Measurements from ENCODE around the gene PNPLA5. TPM values are rescaled to one million over a fixed set of nuclear protein-coding genes. Genes with fewer than 3 reads are reported as not detected.
"Not testable (repeated sequence)": the region's sequence is repeated elsewhere in the genome, so short reads cannot be mapped to it uniquely, and the experiment has no call there.

The PNPLA5 gene
- total RNA-seq, 3 donors from 2014 or later (not counting 1 experiment from before 2014, with no cell fraction given) = not detected

DNA sequence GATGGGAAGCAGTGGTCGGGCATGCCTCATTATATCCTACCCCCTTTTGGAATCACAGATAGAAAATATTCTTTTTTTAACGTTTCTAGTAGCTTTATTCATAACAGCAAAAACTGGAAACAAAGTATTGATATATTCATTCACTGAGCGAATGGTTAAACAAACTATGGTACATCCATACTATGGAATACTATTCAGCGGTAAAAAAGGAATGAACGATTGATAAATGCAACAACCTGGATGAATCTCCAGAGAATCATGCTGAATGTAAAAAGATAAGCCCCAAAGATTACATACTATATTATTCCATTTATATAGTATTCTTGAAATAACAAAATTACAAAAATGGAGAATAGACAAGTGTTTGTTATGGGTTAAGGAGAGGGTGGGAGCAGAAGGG, 22.0 kb downstream of the PNPLA5 start:
- Histone ChIP-seq H3K4me3 (ENCODE audit: low read length) (no peak overlapping the region), H3K27me3 (ENCODE audit: control insufficient read depth, insufficient read depth, low read length) (no peaks in the 10 kb centered on the region), H3K9me3 (ENCODE audit: control insufficient read depth, insufficient read depth, low read length) (no peaks in the 10 kb centered on the region), H3K4me1 (ENCODE audit: control insufficient read depth, insufficient read depth, low read length) (no peaks in the 10 kb centered on the region), H3K36me3 (ENCODE audit: control insufficient read depth, insufficient read depth, low read length) (no peaks in the 10 kb centered on the region), H3K27ac (ENCODE audit: low read length) (no peak overlapping the region)
- Mint-ChIP-seq H3K27me3 (ENCODE audit: low read depth in 2 of 2) (peaks cover 20 to 41% of the 10 kb centered on the region in 2 donors), H3K4me3 (no peak overlapping the region), H3K27ac (no peak overlapping the region), H3K9me3 (peaks cover 0 to 2% of the 10 kb centered on the region in 2 donors), H3K36me3 (no peaks in the 10 kb centered on the region), H3K4me1 (no peaks in the 10 kb centered on the region)
- intact Hi-C loops (cut with micrococcal nuclease) = no loop called here
- DNase-seq (no peak), ATAC-seq (no peak)
- TF ChIP-seq, protein P1, sequence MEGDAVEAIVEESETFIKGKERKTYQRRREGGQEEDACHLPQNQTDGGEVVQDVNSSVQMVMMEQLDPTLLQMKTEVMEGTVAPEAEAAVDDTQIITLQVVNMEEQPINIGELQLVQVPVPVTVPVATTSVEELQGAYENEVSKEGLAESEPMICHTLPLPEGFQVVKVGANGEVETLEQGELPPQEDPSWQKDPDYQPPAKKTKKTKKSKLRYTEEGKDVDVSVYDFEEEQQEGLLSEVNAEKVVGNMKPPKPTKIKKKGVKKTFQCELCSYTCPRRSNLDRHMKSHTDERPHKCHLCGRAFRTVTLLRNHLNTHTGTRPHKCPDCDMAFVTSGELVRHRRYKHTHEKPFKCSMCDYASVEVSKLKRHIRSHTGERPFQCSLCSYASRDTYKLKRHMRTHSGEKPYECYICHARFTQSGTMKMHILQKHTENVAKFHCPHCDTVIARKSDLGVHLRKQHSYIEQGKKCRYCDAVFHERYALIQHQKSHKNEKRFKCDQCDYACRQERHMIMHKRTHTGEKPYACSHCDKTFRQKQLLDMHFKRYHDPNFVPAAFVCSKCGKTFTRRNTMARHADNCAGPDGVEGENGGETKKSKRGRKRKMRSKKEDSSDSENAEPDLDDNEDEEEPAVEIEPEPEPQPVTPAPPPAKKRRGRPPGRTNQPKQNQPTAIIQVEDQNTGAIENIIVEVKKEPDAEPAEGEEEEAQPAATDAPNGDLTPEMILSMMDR (IDR thresholded peaks at IDR 0.05) = no peak
- WGBS (ENCODE audit: insufficient coverage) = 92% methylated on average over 4 of the region's 5 CpGs

DNA sequence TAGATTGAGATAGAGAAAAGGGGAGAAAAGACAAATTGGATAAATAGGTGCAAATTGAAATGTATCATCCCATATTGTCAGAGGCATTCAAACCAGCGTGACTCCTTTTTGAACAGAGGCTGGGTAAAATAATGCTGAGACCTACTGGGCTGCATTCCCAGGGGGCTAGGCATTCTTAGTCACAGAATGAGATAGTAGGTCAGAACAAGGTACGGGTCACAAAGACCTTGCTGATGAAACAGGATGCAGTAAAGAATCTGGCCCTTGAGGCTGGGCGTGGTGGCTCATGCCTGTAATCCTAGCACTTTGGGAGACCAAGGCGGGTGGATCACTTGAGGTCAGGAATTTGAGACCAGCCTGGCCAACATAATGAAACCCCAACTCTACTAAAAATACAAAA, 22.8 kb downstream of the PNPLA5 start:
- DNase-seq; H3K9me3 Mint-ChIP-seq; H3K4me1 Mint-ChIP-seq; H3K36me3 Mint-ChIP-seq; H3K27me3 ChIP-seq (ENCODE audit: control insufficient read depth, insufficient read depth, low read length); H3K4me3 ChIP-seq (ENCODE audit: low read length); H3K36me3 ChIP-seq (ENCODE audit: control insufficient read depth, insufficient read depth, low read length); H3K27ac ChIP-seq (ENCODE audit: low read length); intact Hi-C loops (cut with micrococcal nuclease); H3K9me3 ChIP-seq (ENCODE audit: control insufficient read depth, insufficient read depth, low read length); H3K27ac Mint-ChIP-seq; H3K4me1 ChIP-seq (ENCODE audit: control insufficient read depth, insufficient read depth, low read length); ATAC-seq; H3K4me3 Mint-ChIP-seq: not testable (repeated sequence)
- peaks cover 24 to 45% of the 10 kb centered on the region in 2 donors for H3K27me3 Mint-ChIP-seq (ENCODE audit: low read depth in 2 of 2)
- WGBS (ENCODE audit: insufficient coverage) = 79% methylated on average over 4 of the region's 4 CpGs

DNA sequence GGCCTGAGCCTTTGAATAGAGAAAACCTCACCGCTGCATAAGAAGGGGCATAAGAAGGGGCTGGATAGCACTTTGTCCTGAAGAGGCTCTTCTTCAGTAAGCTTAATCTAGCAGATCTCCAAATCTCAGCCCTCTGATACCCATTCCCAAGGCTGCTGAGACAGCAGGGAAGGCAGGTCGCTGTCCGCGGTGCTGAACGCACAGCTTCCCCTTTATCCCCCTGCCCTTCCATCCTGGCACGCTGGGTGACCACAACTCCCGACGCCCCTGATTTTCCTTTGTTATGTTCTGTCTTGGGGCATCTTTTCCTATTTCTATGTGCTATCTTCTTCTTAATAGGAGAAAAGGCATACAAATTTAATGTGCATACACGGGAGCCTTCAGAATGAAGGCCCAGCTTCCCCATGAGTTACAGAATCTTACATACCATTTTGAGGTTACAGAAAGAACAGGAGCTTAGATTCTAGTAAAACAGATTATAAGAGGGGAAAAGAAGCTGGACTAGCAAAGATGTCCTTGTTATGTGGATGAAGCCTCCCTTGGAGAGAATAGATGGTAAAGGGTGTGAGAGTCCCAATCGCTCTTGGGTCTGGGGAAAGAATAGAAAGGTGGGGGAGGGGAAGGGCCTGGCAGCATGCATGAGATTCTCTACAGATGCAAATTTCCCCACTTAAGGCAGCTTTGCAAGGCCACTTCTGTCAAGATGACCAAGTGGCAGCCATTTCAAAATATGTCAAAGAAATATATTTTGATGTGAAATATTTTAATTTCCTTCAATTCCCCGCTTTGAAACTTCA, 23.8 kb downstream of the PNPLA5 start:
- Histone ChIP-seq H3K27ac (ENCODE audit: low read length) (no peak overlapping the region), H3K4me1 (ENCODE audit: control insufficient read depth, insufficient read depth, low read length) (no peaks in the 10 kb centered on the region), H3K4me3 (ENCODE audit: low read length) (no peak overlapping the region), H3K27me3 (ENCODE audit: control insufficient read depth, insufficient read depth, low read length) (peaks cover 6% of the 10 kb centered on the region), H3K36me3 (ENCODE audit: control insufficient read depth, insufficient read depth, low read length) (no peaks in the 10 kb centered on the region), H3K9me3 (ENCODE audit: control insufficient read depth, insufficient read depth, low read length) (no peaks in the 10 kb centered on the region)
- no peaks in the 10 kb centered on the region for H3K4me1 Mint-ChIP-seq
- peak in 1 of 3 donors; percentile 47 for ATAC-seq
- WGBS (ENCODE audit: insufficient coverage) = 2% methylated on average over 6 of the region's 11 CpGs
- no peak overlapping the region for H3K27ac Mint-ChIP-seq
- H3K36me3 Mint-ChIP-seq = no peaks in the 10 kb centered on the region
- no peak overlapping the region for H3K4me3 Mint-ChIP-seq
- TF ChIP-seq, protein P1 (IDR thresholded peaks at IDR 0.05) = no peak
- intact Hi-C loops (cut with micrococcal nuclease) = no loop called here
- H3K9me3 Mint-ChIP-seq = peaks cover 0 to 2% of the 10 kb centered on the region in 2 donors
- H3K27me3 Mint-ChIP-seq (ENCODE audit: low read depth in 2 of 2) = peaks cover 23 to 51% of the 10 kb centered on the region in 2 donors
- peak in 1 of 2 donors; percentile 54 for DNase-seq

DNA sequence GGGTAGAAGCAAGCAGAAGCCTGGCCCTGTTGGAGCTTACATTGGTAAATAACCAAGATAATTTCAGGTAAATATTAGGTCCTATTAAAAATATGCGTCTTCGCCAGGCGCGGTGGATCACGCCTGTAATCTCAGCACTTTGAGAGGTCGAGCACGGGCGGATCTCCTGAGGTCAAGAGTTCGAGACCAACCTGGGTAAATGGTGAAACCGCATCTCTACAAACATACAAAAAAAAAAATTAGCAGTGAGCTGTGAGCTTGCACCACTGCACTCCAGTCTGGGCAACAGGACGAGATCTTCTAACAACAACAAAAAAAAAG, 29.0 kb downstream of the PNPLA5 start:
- peaks cover 47 to 48% of the 10 kb centered on the region in 2 donors for H3K27me3 Mint-ChIP-seq (ENCODE audit: low read depth in 2 of 2)
- intact Hi-C loops (cut with micrococcal nuclease) = no loop called here

More for the DNA sequence above, 29.0 kb downstream of the PNPLA5 start:
- no peaks in the 10 kb centered on the region for H3K36me3 Mint-ChIP-seq
- Histone ChIP-seq H3K36me3 (ENCODE audit: control insufficient read depth, insufficient read depth, low read length) (no peaks in the 10 kb centered on the region), H3K4me1 (ENCODE audit: control insufficient read depth, insufficient read depth, low read length) (no peaks in the 10 kb centered on the region), H3K27me3 (ENCODE audit: control insufficient read depth, insufficient read depth, low read length) (peaks cover 16% of the 10 kb centered on the region), H3K4me3 (ENCODE audit: low read length) (no peak overlapping the region), H3K9me3 (ENCODE audit: control insufficient read depth, insufficient read depth, low read length) (no peaks in the 10 kb centered on the region), H3K27ac (ENCODE audit: low read length) (no peak overlapping the region)
- no peak overlapping the region for H3K27ac Mint-ChIP-seq
- ATAC-seq (no peak), DNase-seq (no peak)
- TF ChIP-seq, protein P1 (IDR thresholded peaks at IDR 0.05) = no peak
- no peaks in the 10 kb centered on the region for H3K9me3 Mint-ChIP-seq
- H3K4me1 Mint-ChIP-seq = no peaks in the 10 kb centered on the region
- peak overlapping the region; percentile 71 for H3K4me3 Mint-ChIP-seq
- WGBS (ENCODE audit: insufficient coverage) = 85% methylated on average over 11 of the region's 11 CpGs
